Mucosa of stomach (tissue), 1 donor: Measurements from ENCODE around the gene YPEL1.

Source experiments
- H3K27me3 ChIP-seq: one replicate; pipeline ENCODE4 v1.7.0; 2013; ENCODE audit warnings: mild to moderate bottlenecking, low read length; ENCODE audit not compliant: control insufficient read depth, insufficient read depth
- H3K36me3 ChIP-seq: one replicate; pipeline ENCODE4 v1.7.0; 2013; ENCODE audit warnings: low read length; ENCODE audit not compliant: control insufficient read depth, insufficient read depth
- H3K4me1 ChIP-seq: one replicate; pipeline ENCODE4 v1.7.0; 2013; ENCODE audit warnings: mild to moderate bottlenecking, low read length; ENCODE audit not compliant: control insufficient read depth, insufficient read depth
- H3K4me3 ChIP-seq: one replicate; pipeline ENCODE4 v1.7.0; 2013; ENCODE audit warnings: low read length
- H3K9ac ChIP-seq: one replicate; pipeline ENCODE4 v1.7.0; 2013; ENCODE audit warnings: mild to moderate bottlenecking, low read length, moderate library complexity
- H3K9me3 ChIP-seq: one replicate; pipeline ENCODE4 v1.7.0; 2013; ENCODE audit warnings: mild to moderate bottlenecking, low read length, moderate library complexity; ENCODE audit not compliant: control insufficient read depth
- donor health status: Pancreatic carcinoma.

The YPEL1 gene

DNA sequence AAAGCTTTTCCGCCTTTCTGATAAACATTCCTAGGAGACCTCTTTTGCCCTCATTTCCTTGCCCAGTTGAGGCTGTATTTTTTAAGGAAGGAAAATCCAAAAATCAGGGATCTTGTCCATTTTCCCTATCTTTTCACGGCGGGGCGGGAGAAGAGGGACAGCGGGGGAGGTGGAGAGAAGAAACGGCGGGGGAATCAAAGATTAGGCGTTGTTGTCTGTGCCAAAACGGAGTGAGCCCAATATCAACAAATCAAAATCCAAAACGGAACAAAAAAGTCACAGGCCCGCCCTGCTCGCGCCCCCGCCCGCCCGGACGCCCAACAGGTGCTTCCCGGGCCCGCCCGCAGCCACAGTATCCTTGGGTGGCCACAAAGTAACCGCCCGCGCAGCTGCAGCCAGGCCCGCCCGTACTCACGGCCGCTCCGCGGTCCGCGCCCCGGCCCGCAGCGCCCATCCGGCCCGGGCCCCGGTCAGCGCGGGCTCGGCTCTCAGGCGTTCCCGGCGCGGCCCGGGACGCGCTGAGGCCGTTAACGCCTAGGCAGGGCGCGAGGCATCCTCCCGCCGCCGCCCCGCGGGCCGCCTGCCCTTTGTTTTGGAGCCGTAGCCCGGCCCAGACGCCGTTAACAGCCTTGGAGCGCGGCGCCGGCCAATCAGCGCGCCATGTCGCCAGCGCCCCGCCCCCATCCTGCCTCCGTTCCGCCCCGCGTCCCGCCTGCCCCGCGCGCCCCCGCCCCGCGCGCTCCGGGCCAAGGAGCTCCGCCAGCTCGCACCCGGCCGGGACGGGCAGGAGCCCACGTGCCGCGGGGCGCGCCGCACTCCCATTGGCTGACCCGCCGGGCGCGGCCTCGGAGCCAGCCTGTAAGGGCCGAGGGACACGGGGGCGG is at the start of gene YPEL1:
YPEL1 (minus strand) TSS at position 595 of the 884 bp plus-strand sequence. CDS start 25,050 bp downstream, outside the sequence.
- H3K4me3 ChIP-seq: no peak within 1 kb of the TSS
- no peaks in the 10 kb centered on the region for H3K36me3 ChIP-seq
- H3K27me3 ChIP-seq: peaks cover 21% of the 10 kb centered on the region
- peak within 1 kb of the TSS; percentile 57 for H3K9ac ChIP-seq
- H3K9me3 ChIP-seq: no peaks in the 10 kb centered on the region
- peaks cover 9% of the 10 kb centered on the region for H3K4me1 ChIP-seq

DNA sequence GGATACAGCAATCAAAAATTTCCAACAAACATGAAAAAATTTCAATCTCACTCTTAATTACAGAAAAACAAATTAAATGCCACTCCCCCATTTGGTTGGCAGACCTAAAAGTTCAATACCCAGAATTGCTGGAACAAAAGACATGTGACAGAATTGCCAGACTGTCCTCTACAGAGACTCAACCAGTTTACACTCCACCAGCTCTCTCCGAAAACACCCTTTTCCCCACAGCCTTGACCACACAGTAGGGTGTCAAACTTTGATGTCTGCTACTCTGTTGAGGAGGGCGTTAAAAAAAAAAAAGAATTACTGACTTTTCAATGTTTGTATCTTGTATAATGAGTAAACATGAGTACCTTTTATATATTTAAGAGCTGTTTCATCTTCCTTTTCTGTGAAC is 44.7 kb upstream of the YPEL1 start:
- no peaks in the 10 kb centered on the region for H3K27me3 ChIP-seq
- H3K36me3 ChIP-seq: no peaks in the 10 kb centered on the region
- no peaks in the 10 kb centered on the region for H3K9me3 ChIP-seq
- no peaks in the 10 kb centered on the region for H3K4me1 ChIP-seq
- no peak overlapping the region for H3K9ac ChIP-seq
- no peak overlapping the region for H3K4me3 ChIP-seq

DNA sequence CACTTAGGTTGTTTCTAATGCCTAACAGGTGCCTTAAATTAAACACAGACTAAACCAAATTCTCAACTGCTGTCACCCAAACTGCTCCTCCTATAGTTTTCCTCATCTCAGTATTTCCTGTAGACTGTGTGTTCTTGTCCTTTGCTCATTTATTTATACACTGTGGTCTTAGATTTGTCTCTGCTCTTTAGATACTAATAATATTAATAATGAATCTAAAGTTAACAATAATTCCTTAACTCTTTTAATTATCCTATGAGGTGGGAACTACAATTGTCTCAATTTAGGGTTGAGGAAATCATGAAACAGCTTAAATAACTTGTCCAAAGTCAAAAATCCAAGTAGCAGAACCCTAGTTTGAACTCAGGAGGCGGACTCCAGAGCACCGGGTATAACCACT is 43.9 kb upstream of the YPEL1 start:
- Histone ChIP-seq H3K4me3 (no peak overlapping the region), H3K9me3 (no peaks in the 10 kb centered on the region), H3K9ac (no peak overlapping the region), H3K27me3 (no peaks in the 10 kb centered on the region), H3K4me1 (peaks cover 3% of the 10 kb centered on the region), H3K36me3 (no peaks in the 10 kb centered on the region)

GRCh38 chr22:21778705-21779363 is 43.2 kb upstream of the YPEL1 start:
- no peak overlapping the region for H3K4me3 ChIP-seq
- H3K36me3 ChIP-seq: no peaks in the 10 kb centered on the region
- H3K4me1 ChIP-seq: peaks cover 3% of the 10 kb centered on the region
- H3K9ac ChIP-seq: no peak overlapping the region
- no peaks in the 10 kb centered on the region for H3K9me3 ChIP-seq
- H3K27me3 ChIP-seq: no peaks in the 10 kb centered on the region

DNA sequence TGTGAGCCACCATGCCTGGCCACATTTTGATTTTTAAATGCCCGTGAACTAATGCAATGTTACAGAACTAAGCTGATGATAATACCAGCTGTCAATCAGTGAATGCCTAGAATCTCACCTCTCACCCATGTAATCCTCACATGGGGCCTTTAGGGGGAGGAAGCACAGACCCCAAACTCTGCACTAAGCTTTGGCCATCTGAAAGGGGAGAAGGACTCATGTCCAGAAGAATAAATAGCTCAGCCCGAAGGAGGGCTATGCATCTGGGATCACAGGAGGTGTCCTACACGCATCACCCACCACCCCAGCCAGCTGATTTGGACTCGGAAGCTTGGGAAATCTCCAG is 36.0 kb upstream of the YPEL1 start:
- Histone ChIP-seq H3K9ac (no peak overlapping the region), H3K9me3 (no peaks in the 10 kb centered on the region), H3K36me3 (peaks cover 3% of the 10 kb centered on the region), H3K4me3 (no peak overlapping the region), H3K4me1 (peaks cover 3% of the 10 kb centered on the region), H3K27me3 (no peaks in the 10 kb centered on the region)

GRCh38 chr22:21768435-21768834 is 32.8 kb upstream of the YPEL1 start:
- Histone ChIP-seq H3K4me3 (no peak overlapping the region), H3K36me3 (peaks cover 3% of the 10 kb centered on the region), H3K9me3 (no peaks in the 10 kb centered on the region), H3K4me1 (no peaks in the 10 kb centered on the region), H3K27me3 (no peaks in the 10 kb centered on the region), H3K9ac (no peak overlapping the region)

DNA sequence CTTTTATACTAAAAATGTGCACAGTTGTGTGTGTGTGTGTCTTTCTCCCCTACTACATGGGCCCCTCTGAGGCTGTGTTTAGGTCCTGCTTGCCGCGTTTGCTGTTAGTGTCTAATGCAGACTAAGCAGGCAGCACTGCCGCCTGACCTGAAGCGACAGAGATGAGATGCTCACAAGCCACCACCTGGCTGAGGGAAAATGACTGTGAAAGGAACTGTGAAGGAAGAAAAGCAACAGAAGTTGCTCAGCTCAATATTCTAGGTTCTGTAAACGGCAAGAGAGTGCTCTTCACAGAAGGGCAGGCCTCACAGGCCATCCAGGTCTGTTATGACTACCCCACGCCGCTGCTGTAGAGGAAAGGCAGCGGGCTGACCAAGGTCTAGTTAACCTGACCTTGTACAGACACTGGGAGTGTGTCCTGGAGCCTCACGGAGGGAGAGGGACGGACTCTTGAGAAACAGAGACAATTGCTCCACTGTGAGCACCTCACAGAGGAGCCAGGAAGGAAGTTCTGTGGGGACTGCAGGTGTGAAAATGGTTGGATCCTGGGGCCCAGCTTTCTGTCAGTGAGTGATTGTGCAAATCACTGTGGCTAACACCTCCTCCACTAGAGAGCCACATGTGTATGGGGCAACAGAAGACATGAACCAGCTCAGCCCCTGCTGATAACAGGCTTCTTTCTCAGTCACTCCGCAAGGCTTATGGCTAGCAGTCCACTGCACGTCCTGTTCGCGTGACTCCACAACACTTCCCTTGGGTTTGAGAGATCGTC is 31.3 kb upstream of the YPEL1 start:
- H3K4me1 ChIP-seq: no peaks in the 10 kb centered on the region
- no peaks in the 10 kb centered on the region for H3K36me3 ChIP-seq
- no peaks in the 10 kb centered on the region for H3K9me3 ChIP-seq
- no peak overlapping the region for H3K4me3 ChIP-seq
- H3K9ac ChIP-seq: no peak overlapping the region
- H3K27me3 ChIP-seq: no peaks in the 10 kb centered on the region

DNA sequence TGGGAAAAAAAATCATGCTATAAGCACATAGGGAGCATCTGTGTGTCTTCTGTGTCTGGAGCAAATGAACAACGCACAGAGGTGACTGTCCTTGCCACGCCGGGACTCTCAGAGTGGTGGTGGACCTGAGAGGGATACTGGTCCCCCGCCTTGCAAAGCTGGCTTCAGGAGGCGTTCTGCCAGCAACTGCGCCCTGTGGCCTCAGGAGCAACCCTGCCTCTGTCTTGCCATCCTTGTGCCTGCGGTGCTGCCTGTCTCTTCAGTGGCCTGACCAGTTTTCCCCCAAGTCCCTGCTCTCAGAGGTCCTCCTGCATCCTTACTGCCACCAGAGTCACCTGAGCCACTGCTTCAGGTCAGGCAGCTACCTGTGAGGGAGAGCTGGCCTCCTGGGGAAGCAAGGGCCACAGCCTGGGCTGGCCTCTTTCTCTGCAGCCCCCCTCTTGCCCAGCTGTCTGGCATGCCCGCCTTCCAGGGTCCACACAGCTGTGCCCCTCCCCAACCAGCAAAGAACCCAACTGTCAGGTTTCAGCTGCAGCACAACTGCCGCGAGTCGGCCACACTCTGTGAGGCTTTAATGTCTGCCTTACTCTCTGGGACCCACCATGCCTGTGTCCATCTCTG is 30.4 kb upstream of the YPEL1 start:
- Histone ChIP-seq H3K36me3 (no peaks in the 10 kb centered on the region), H3K9me3 (no peaks in the 10 kb centered on the region), H3K27me3 (no peaks in the 10 kb centered on the region), H3K4me1 (no peaks in the 10 kb centered on the region), H3K9ac (no peak overlapping the region), H3K4me3 (no peak overlapping the region)

GRCh38 chr22:21764038-21764804 is 28.6 kb upstream of the YPEL1 start:
- H3K36me3 ChIP-seq: no peaks in the 10 kb centered on the region
- no peaks in the 10 kb centered on the region for H3K27me3 ChIP-seq
- no peaks in the 10 kb centered on the region for H3K9me3 ChIP-seq
- H3K4me1 ChIP-seq: no peaks in the 10 kb centered on the region
- H3K4me3 ChIP-seq: no peak overlapping the region
- no peak overlapping the region for H3K9ac ChIP-seq

GRCh38 chr22:21762712-21763581 is 27.4 kb upstream of the YPEL1 start:
- no peaks in the 10 kb centered on the region for H3K36me3 ChIP-seq
- H3K4me1 ChIP-seq: no peaks in the 10 kb centered on the region
- H3K4me3 ChIP-seq: no peak overlapping the region
- H3K9me3 ChIP-seq: no peaks in the 10 kb centered on the region
- H3K9ac ChIP-seq: no peak overlapping the region
- no peaks in the 10 kb centered on the region for H3K27me3 ChIP-seq
